Stimulated activated CD8-positive, alpha-beta memory T cell treated with anti-CD3 and anti-CD28 coated beads, Interleukin-7, amount 100 ng/mL, for 1 hour (primary cell): Measurements from ENCODE around the gene FCN2.

Experiments
- DNase-seq, 2 donors: peaks; one replicate each; pipeline ENCODE4 v3.0.0-alpha.2; 2020; ENCODE audit warnings: low read depth in 2 of 2

Gene FCN2

GRCh38 chr9:134888603-134889190 is 8.1 kb downstream of the FCN2 start:
- no peak for DNase-seq

- DNase-seq = no peak
Observed at GRCh38 chr9:134889386-134890154, 9.0 kb downstream of the FCN2 start.

- no peak for DNase-seq
Observed at GRCh38 chr9:134890155-134890495, 9.5 kb downstream of the FCN2 start.

- DNase-seq = no peak
Observed at GRCh38 chr9:134891053-134891452, 10.4 kb downstream of the FCN2 start.

- no peak for DNase-seq
Observed at GRCh38 chr9:134891713-134892112, 11.1 kb downstream of the FCN2 start.

GRCh38 chr9:134892221-134892620 is 11.6 kb downstream of the FCN2 start:
- no peak for DNase-seq

GRCh38 chr9:134892820-134893420 is 12.3 kb downstream of the FCN2 start:
- no peak for DNase-seq

GRCh38 chr9:134894136-134894860 is 13.7 kb downstream of the FCN2 start:
- no peak for DNase-seq

GRCh38 chr9:134895097-134895496 is 14.5 kb downstream of the FCN2 start:
- no peak for DNase-seq

GRCh38 chr9:134895567-134895907 is 14.9 kb downstream of the FCN2 start:
- no peak for DNase-seq

- no peak for DNase-seq
Observed at GRCh38 chr9:134895908-134896833, 15.6 kb downstream of the FCN2 start.

GRCh38 chr9:134896834-134897583 is 16.4 kb downstream of the FCN2 start:
- DNase-seq = no peak

- no peak for DNase-seq
Observed at GRCh38 chr9:134897584-134898170, 17.1 kb downstream of the FCN2 start.

GRCh38 chr9:134898319-134898718 is 17.7 kb downstream of the FCN2 start:
- DNase-seq = no peak

GRCh38 chr9:134899168-134899567 is 18.6 kb downstream of the FCN2 start:
- DNase-seq = no peak

GRCh38 chr9:134899818-134900217 is 19.2 kb downstream of the FCN2 start:
- DNase-seq = no peak

GRCh38 chr9:134902936-134903335 is 22.3 kb downstream of the FCN2 start:
- no peak for DNase-seq

- DNase-seq = no peak
Observed at GRCh38 chr9:134908524-134909309, 28.1 kb downstream of the FCN2 start.
